ENCODE measurements around the gene ANKRD13D. TPM values are rescaled to one million over a fixed set of nuclear protein-coding genes. Genes with fewer than 3 reads are reported as not detected.

ANKRD13D gene
- total RNA-seq, 8 experiments from 2014 or later: 14.5 to 43.1 (median 32.9) TPM

- peak in 5 of 8 experiments; percentile 29 to 84 (median 52) for ATAC-seq (replicated peaks in 6 of 8)
- whole genome bisulfite sequencing, 10 experiments: 31 to 77% (median 57%) methylated on average over 1 to 6 of the region's 7 CpGs
- Histone ChIP-seq H3K4me3 (no peak overlapping the region), H3K4me1 (replicated peaks in 1 of 2) (peaks cover 0 to 1% of the 10 kb centered on the region in 2 donors), H3K27ac (no peak overlapping the region)
- in situ Hi-C loops (cut with MboI; ENCODE audit: low pct_unique_long_range_greater_than_20kb in 2 of 9, low sequenced_read_pairs in 9 of 9, unreplicated experiment in 9 of 9): no loop called here
Observed at GRCh38 chr11:67345920-67346819, 57.1 kb downstream of the ANKRD13D start.

- peak in 2 of 8 experiments; percentile 4 to 7 for ATAC-seq (replicated peaks in 6 of 8)
- 4 to 100% (median 80%) methylated on average over 1 to 8 of the region's 11 CpGs; no CpG with 5 or more reads in 1 of the 10 experiments for WGBS, 10 experiments
- Histone ChIP-seq H3K4me1 (replicated peaks in 1 of 2) (peaks cover 4 to 9% of the 10 kb centered on the region in 2 donors), H3K27ac (no peak overlapping the region), H3K4me3 (no peak overlapping the region)
- in situ Hi-C loops (cut with MboI; ENCODE audit: low pct_unique_long_range_greater_than_20kb in 2 of 9, low sequenced_read_pairs in 9 of 9, unreplicated experiment in 9 of 9): no loop called here
Observed at GRCh38 chr11:67347964-67348749, 59.1 kb downstream of the ANKRD13D start.

- no peak overlapping the region for H3K27ac ChIP-seq
- no peak overlapping the region for H3K4me3 ChIP-seq
- H3K4me1 ChIP-seq (replicated peaks in 1 of 2): peaks cover 7 to 12% of the 10 kb centered on the region in 2 donors
- in situ Hi-C loops (cut with MboI; ENCODE audit: low pct_unique_long_range_greater_than_20kb in 2 of 9, low sequenced_read_pairs in 9 of 9, unreplicated experiment in 9 of 9): no loop called here
- no peak for ATAC-seq (replicated peaks in 6 of 8)
- WGBS, 10 experiments: 40 to 77% (median 63%) methylated on average over 1 to 5 of the region's 5 CpGs
Observed at GRCh38 chr11:67349036-67349435, 59.9 kb downstream of the ANKRD13D start.

- in situ Hi-C loops (cut with MboI; ENCODE audit: low pct_unique_long_range_greater_than_20kb in 2 of 9, low sequenced_read_pairs in 9 of 9, unreplicated experiment in 9 of 9): no loop called here
- no peak overlapping the region for H3K27ac ChIP-seq
- H3K4me1 ChIP-seq (replicated peaks in 1 of 2): peaks cover 8 to 15% of the 10 kb centered on the region in 2 donors
- ATAC-seq (replicated peaks in 6 of 8): no peak
- H3K4me3 ChIP-seq: no peak overlapping the region
- 63 to 100% (median 89%) methylated on average over 1 to 2 of the region's 2 CpGs; no CpG with 5 or more reads in 3 of the 10 experiments for WGBS, 10 experiments
Observed at GRCh38 chr11:67349457-67349856, 60.4 kb downstream of the ANKRD13D start.

GRCh38 chr11:67349928-67350465 is 60.9 kb downstream of the ANKRD13D start:
- WGBS, 10 experiments: 25 to 100% (median 70%) methylated on average over 1 to 2 of the region's 4 CpGs; no CpG with 5 or more reads in 3 of the 10 experiments
- in situ Hi-C loops (cut with MboI; ENCODE audit: low pct_unique_long_range_greater_than_20kb in 2 of 9, low sequenced_read_pairs in 9 of 9, unreplicated experiment in 9 of 9): no loop called here
- Histone ChIP-seq H3K27ac (no peak overlapping the region), H3K4me3 (no peak overlapping the region), H3K4me1 (replicated peaks in 1 of 2) (peaks cover 8 to 15% of the 10 kb centered on the region in 2 donors)
- ATAC-seq (replicated peaks in 6 of 8): no peak

- in situ Hi-C loops (cut with MboI; ENCODE audit: low pct_unique_long_range_greater_than_20kb in 2 of 9, low sequenced_read_pairs in 9 of 9, unreplicated experiment in 9 of 9): no loop called here
- 0 to 100% (median 57%) methylated on average over 1 to 3 of the region's 11 CpGs; no CpG with 5 or more reads in 4 of the 10 experiments for whole genome bisulfite sequencing, 10 experiments
- no peak for ATAC-seq (replicated peaks in 6 of 8)
- Histone ChIP-seq H3K4me3 (no peak overlapping the region), H3K27ac (no peak overlapping the region), H3K4me1 (replicated peaks in 1 of 2) (peaks cover 8 to 15% of the 10 kb centered on the region in 2 donors)
Observed at GRCh38 chr11:67351275-67352005, 62.3 kb downstream of the ANKRD13D start.

Other genes starting within 250 kb of the ANKRD13D start
- 10 to 100 TPM in 1 of 8 experiments, 1 to 10 TPM in 1, under 1 TPM in 2, not detected in 4; 0.24 to 10.1 (median 1.2) TPM for gene RHOD, start 232.5 kb upstream of the ANKRD13D start, total RNA-seq
- gene KDM2A, start 170.0 kb upstream of the ANKRD13D start, total RNA-seq: 10 to 100 TPM; 20.5 to 83.0 (median 33.9) TPM
- 10 to 100 TPM; 13.8 to 40.5 (median 32.6) TPM for gene GRK2, start 22.8 kb upstream of the ANKRD13D start, total RNA-seq
- gene SSH3, start 14.2 kb downstream of the ANKRD13D start, total RNA-seq: 10 to 100 TPM in 2 of 8 experiments, 1 to 10 TPM in 3, under 1 TPM in 3; 0.54 to 26.8 (median 1.5) TPM
- gene POLD4, start 64.2 kb downstream of the ANKRD13D start, total RNA-seq: 100 to 1,000 TPM in 1 of 8 experiments, 10 to 100 TPM in 5, 1 to 10 TPM in 2; 5.6 to 167 (median 24.4) TPM
- 1 to 10 TPM in 5 of 8 experiments, under 1 TPM in 3; 0.81 to 6.1 (median 1.7) TPM for gene CLCF1, start 84.3 kb downstream of the ANKRD13D start, total RNA-seq
- 10 to 100 TPM in 7 of 8 experiments, 1 to 10 TPM in 1; 4.0 to 25.5 (median 16.2) TPM for gene RAD9A, start 102.7 kb downstream of the ANKRD13D start, total RNA-seq
- 100 to 1,000 TPM in 4 of 8 experiments, 10 to 100 TPM in 4; 60.9 to 162 (median 104) TPM for gene PPP1CA, start 112.6 kb downstream of the ANKRD13D start, total RNA-seq
- gene TBC1D10C, start 114.8 kb downstream of the ANKRD13D start, total RNA-seq: 1 to 10 TPM in 1 of 8 experiments, under 1 TPM in 7; 0.15 to 2.2 (median 0.64) TPM
- gene CARNS1, start 126.4 kb downstream of the ANKRD13D start, total RNA-seq: 1 to 10 TPM in 3 of 8 experiments, under 1 TPM in 5; 0.16 to 2.1 (median 0.67) TPM
- gene RPS6KB2, start 139.2 kb downstream of the ANKRD13D start, total RNA-seq: 10 to 100 TPM; 21.8 to 48.3 (median 30.6) TPM
- gene PTPRCAP, start 148.4 kb downstream of the ANKRD13D start, total RNA-seq: under 1 TPM in 2 of 8 experiments, not detected in 6; 0.17 to 0.22 TPM
- 10 to 100 TPM; 23.3 to 93.7 (median 37.5) TPM for gene CORO1B, start 154.2 kb downstream of the ANKRD13D start, total RNA-seq
- under 1 TPM in 5 of 8 experiments, not detected in 3; 0.11 to 0.90 (median 0.31) TPM for gene GPR152, start 163.4 kb downstream of the ANKRD13D start, total RNA-seq
- under 1 TPM in 7 of 8 experiments, not detected in 1; 0.16 to 0.62 (median 0.20) TPM for gene CABP4, start 166.1 kb downstream of the ANKRD13D start, total RNA-seq
- 10 to 100 TPM in 7 of 8 experiments, 1 to 10 TPM in 1; 9.9 to 30.6 (median 17.2) TPM for gene TMEM134, start 179.9 kb downstream of the ANKRD13D start, total RNA-seq
- gene AIP, start 193.7 kb downstream of the ANKRD13D start, total RNA-seq: 10 to 100 TPM; 48.1 to 72.2 (median 59.5) TPM
- gene PITPNM1, start 216.1 kb downstream of the ANKRD13D start, total RNA-seq: 10 to 100 TPM; 21.4 to 64.4 (median 35.9) TPM
- gene CDK2AP2, start 218.9 kb downstream of the ANKRD13D start, total RNA-seq: 10 to 100 TPM; 13.8 to 39.3 (median 19.8) TPM
- under 1 TPM in 1 of 8 experiments, not detected in 7; 0.71 TPM for gene CABP2, start 234.1 kb downstream of the ANKRD13D start, total RNA-seq

Data from motor neuron (in vitro differentiated cells).